GM12872 (cell line): ENCODE results near the gene KCNIP4.

ENCODE experiments used
- TF ChIP-seq, protein P1 (sequence below): IDR thresholded peaks from 3 replicates; pipeline ENCODE4 v1.5.1; 2011; ENCODE audit warnings: low read depth, mild to moderate bottlenecking, low read length, moderate library complexity; ENCODE audit not compliant: insufficient read depth

KCNIP4 gene

GRCh38 chr4:21202959-21203358 lies 745.6 kb downstream of the KCNIP4 start:
- TF ChIP-seq, protein P1, sequence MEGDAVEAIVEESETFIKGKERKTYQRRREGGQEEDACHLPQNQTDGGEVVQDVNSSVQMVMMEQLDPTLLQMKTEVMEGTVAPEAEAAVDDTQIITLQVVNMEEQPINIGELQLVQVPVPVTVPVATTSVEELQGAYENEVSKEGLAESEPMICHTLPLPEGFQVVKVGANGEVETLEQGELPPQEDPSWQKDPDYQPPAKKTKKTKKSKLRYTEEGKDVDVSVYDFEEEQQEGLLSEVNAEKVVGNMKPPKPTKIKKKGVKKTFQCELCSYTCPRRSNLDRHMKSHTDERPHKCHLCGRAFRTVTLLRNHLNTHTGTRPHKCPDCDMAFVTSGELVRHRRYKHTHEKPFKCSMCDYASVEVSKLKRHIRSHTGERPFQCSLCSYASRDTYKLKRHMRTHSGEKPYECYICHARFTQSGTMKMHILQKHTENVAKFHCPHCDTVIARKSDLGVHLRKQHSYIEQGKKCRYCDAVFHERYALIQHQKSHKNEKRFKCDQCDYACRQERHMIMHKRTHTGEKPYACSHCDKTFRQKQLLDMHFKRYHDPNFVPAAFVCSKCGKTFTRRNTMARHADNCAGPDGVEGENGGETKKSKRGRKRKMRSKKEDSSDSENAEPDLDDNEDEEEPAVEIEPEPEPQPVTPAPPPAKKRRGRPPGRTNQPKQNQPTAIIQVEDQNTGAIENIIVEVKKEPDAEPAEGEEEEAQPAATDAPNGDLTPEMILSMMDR, result no peak

- TF ChIP-seq, protein P1, result no peak
These were observed 749.9 kb downstream of the KCNIP4 start for GRCh38 chr4:21198683-21199082.

DNA sequence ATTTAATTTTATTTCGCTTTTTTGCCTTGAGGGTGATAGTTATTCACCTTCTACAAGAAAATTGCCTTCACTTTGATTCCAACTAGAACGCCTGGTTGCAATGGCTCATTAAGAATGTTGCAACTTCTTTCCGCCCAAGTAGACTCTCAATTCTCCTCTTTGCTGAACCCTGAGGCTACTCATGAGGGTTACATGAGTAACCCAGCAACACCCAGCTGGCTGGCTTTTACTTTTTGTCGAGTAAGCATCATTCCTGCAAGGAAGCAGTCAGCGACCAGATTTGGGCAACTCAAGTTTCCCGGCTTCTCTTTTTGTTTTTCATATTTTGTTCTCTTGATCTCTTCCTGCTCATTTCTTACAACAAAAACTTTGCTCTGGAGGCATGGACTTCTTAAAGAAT lies 752.9 kb downstream of the KCNIP4 start:
- TF ChIP-seq, protein P1, result no peak

DNA sequence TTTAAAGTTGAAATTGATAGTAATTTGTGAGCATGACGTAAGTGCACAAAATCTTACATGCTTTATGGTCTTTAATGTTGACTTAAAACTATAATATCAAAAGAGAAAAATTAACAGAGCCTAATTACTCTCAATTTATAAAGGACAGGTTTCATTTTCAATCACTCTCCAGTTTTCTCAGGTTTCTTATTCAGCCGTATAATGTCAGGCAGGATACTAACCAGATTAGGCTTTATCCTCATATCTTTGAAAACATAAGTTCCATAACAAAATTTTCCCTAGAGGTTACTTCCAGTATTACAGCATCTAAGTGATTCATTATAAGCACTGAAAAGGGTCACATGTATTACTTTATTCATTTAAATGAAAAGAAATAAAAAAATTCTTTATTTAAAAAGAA lies 756.2 kb downstream of the KCNIP4 start:
- TF ChIP-seq, protein P1, result no peak

DNA sequence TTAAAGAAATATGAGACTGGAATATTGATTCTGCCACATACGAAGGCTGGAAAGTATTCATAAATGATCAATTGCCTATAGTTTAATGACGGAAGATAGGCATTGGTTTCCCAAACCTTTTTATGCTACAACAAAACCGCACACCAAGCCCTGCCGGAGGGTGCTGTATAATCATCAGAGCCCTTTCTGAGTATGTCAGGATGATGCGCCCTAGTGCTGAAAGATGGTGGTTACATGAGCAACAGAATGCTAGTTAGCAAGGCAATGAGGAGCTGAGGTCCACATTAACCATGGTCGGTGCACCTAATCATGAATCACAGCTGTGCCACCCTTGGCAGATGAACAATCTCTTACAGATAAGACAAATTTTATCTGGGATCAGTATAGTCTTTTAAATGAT lies 757.3 kb downstream of the KCNIP4 start:
- TF ChIP-seq, protein P1, result no peak

GRCh38 chr4:21184788-21185187 lies 763.8 kb downstream of the KCNIP4 start:
- TF ChIP-seq, protein P1, result no peak

DNA sequence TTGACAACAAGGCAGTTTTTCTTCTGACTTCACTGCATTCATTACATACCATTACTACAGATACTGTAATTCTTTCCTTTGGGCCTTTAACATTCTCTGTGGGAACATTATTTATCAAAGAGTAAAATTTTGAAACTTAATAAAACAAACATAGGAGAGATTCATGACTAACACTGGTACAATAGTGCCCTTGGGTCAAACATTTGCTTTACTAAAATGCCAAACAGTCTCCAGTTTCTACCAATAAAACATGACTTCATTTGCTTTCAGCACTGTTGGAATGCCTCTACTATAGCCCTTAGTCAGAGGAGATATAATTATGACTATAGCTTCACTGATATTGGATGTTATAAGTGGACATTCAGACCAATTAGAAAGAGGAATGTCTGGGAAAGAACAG lies 766.9 kb downstream of the KCNIP4 start:
- TF ChIP-seq, protein P1, result no peak

DNA sequence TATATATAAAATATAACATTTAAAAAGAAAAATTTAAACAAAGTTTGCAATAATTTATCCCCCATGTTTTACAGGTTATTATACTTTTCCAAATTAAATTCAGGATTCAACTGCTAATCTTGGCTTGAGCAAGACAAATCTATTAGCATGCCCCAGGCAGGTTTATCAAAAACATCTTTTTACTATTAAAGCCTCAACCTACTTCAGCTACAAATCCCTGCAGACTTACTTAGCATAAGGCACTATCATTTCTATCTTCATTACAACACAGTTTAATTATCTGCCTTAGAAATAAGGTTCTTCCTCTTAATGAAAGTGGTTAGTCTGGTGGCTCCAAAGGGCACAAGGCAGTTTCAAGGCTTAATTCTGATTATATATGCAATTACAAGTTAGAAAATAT lies 770.7 kb downstream of the KCNIP4 start:
- TF ChIP-seq, protein P1, result no peak
